AG08396 (cell line): ENCODE results near the gene LTK.
A peak's percentile ranks its signal among the peaks of the same experiment; 100 is the strongest.

ENCODE experiments used
- DNase-seq: peaks from one replicate; pipeline ENCODE4 v3.0.0; 2012; ENCODE audit warnings: low spot score, mixed read lengths

LTK gene

GRCh38 chr15:41513506-41514227, at the start of gene LTK:
LTK (minus strand) TSS chr15:41513827; CDS start chr15:41513709, 118 bp downstream.
- DNase-seq = peak; percentile 16

GRCh38 chr15:41562784-41563198, 49.2 kb upstream of the LTK start:
- no peak for DNase-seq

- DNase-seq = no peak
Measured at GRCh38 chr15:41562244-41562643, 48.6 kb upstream of the LTK start.

GRCh38 chr15:41561777-41562145, 48.1 kb upstream of the LTK start:
- DNase-seq = peak; percentile 60

GRCh38 chr15:41561104-41561776, 47.6 kb upstream of the LTK start:
- DNase-seq = no peak

GRCh38 chr15:41560572-41560874, 46.9 kb upstream of the LTK start:
- DNase-seq = no peak

- DNase-seq = peak; percentile 47
Measured at GRCh38 chr15:41559239-41559782, 45.7 kb upstream of the LTK start.

GRCh38 chr15:41558400-41559238, 45.0 kb upstream of the LTK start, which contains the start of gene TYRO3:
TYRO3 (plus strand) TSS chr15:41559212; CDS start chr15:41559258, 46 bp downstream.
- DNase-seq = peak; percentile 90

- peak; percentile 86 for DNase-seq
Measured at GRCh38 chr15:41557673-41558399, 44.2 kb upstream of the LTK start.

- no peak for DNase-seq
Measured at GRCh38 chr15:41556677-41557076, 43.0 kb upstream of the LTK start.

- no peak for DNase-seq
Measured at GRCh38 chr15:41554915-41555314, 41.3 kb upstream of the LTK start.

- no peak for DNase-seq
Measured at GRCh38 chr15:41554343-41554742, 40.7 kb upstream of the LTK start.

- no peak for DNase-seq
Measured at GRCh38 chr15:41553731-41554130, 40.1 kb upstream of the LTK start.

GRCh38 chr15:41550066-41550775, 36.6 kb upstream of the LTK start:
- DNase-seq = no peak

- peak; percentile 35 for DNase-seq
Measured at GRCh38 chr15:41546851-41547786, 33.5 kb upstream of the LTK start.

- DNase-seq = no peak
Measured at GRCh38 chr15:41545218-41545617, 31.6 kb upstream of the LTK start.

GRCh38 chr15:41544650-41545015, 31.0 kb upstream of the LTK start:
- no peak for DNase-seq

- DNase-seq = no peak
Measured at GRCh38 chr15:41543521-41543870, 29.9 kb upstream of the LTK start.

GRCh38 chr15:41536866-41537265, 23.2 kb upstream of the LTK start:
- DNase-seq = no peak

GRCh38 chr15:41535544-41535943, 21.9 kb upstream of the LTK start:
- no peak for DNase-seq
